WTC11 (cell line): Measurements from ENCODE around the gene ADAMTS2. TPM values are rescaled to one million over a fixed set of nuclear protein-coding genes. Genes with fewer than 3 reads are reported as not detected.

Experiments used
- ATAC-seq: fragments of 200-7000 bp; cut with Tn5 transposase; 2 replicates; pipeline ENCODE4 v1.10.0; 2021; ENCODE audit warnings: mild to moderate bottlenecking, moderate library complexity
- CTCF ChIA-PET: fragments of 300-600 bp; sonication (Branson Sonifier 250); formaldehyde crosslinking; loops from one replicate; lab custom pipeline; 2021; ENCODE audit warnings: antibody characterized with exemption; lab: Charles Lee
- POLR2A ChIA-PET: fragments of 350-600 bp; sonication (Branson Sonifier 250); formaldehyde crosslinking; loops from one replicate; lab custom pipeline; 2021; ENCODE audit warnings: antibody characterized with exemption; lab: Charles Lee
- DNase-seq: peaks from one replicate; pipeline ENCODE4 v3.0.0; 2021; ENCODE audit warnings: low spot score
- H3K27ac Mint-ChIP-seq: 2 replicates; pipeline ENCODE4 v1.8.0; 2021; ENCODE audit warnings: mixed read lengths
- H3K27me3 Mint-ChIP-seq: 2 replicates; pipeline ENCODE4 v1.8.0; 2021; ENCODE audit warnings: low read depth, mild to moderate bottlenecking, moderate library complexity, mixed read lengths
- H3K36me3 Mint-ChIP-seq: 2 replicates; pipeline ENCODE4 v1.8.0; 2021; ENCODE audit warnings: mixed read lengths
- H3K4me1 Mint-ChIP-seq: 2 replicates; pipeline ENCODE4 v1.8.0; 2022; ENCODE audit warnings: mixed read lengths
- H3K4me3 Mint-ChIP-seq: 2 replicates; pipeline ENCODE4 v1.8.0; 2021; ENCODE audit warnings: mild to moderate bottlenecking, moderate library complexity, mixed read lengths
- H3K9me3 Mint-ChIP-seq: 2 replicates; pipeline ENCODE4 v1.8.0; 2021; ENCODE audit warnings: mixed read lengths
- EMX1 ChIP-seq: fragments of 250-450 bp; sonication (Bioruptor Pico); IDR thresholded peaks from 2 replicates; pipeline ENCODE4 v1.8.0; 2021; ENCODE audit warnings: mild to moderate bottlenecking
- PRRX2 ChIP-seq: fragments of 250-450 bp; sonication (Bioruptor Pico); IDR thresholded peaks from 2 replicates; pipeline ENCODE4 v1.8.0; 2021; ENCODE audit warnings: mild to moderate bottlenecking
- SOX15 ChIP-seq: fragments of 250-450 bp; sonication (Bioruptor Pico); IDR thresholded peaks from 2 replicates; pipeline ENCODE4 v1.9.0; 2021; ENCODE audit warnings: mild to moderate bottlenecking
- total RNA-seq: library from RNA; stranded (reverse); gene quantifications from 3 replicates; pipeline ENCODE4 v1.2.3, GENCODE V29; 2021
- TF ChIP-seq, protein P1 (sequence below): fragments of 250-450 bp; sonication (Bioruptor Pico); IDR thresholded peaks from 2 replicates; pipeline ENCODE4 v1.9.0; 2021; ENCODE audit warnings: mild to moderate bottlenecking
- TF ChIP-seq, protein P2 (sequence below): sonication (generic); formaldehyde crosslinking; IDR thresholded peaks from 2 replicates; pipeline ENCODE4 v1.8.0; 2022; ENCODE audit warnings: mild to moderate bottlenecking, missing genetic modification reagents
- TF ChIP-seq, protein P3 (sequence below): sonication (generic); formaldehyde crosslinking; IDR thresholded peaks from 2 replicates; pipeline ENCODE4 v1.8.1; 2023; ENCODE audit warnings: mild to moderate bottlenecking, missing genetic modification reagents
- TF ChIP-seq, protein P4 (sequence below): fragments of 200-600 bp; IDR thresholded peaks from 2 replicates; pipeline ENCODE4 v1.8.0; 2022; ENCODE audit warnings: antibody characterized with exemption
- TF ChIP-seq, protein P5 (sequence below): sonication (generic); formaldehyde crosslinking; IDR thresholded peaks from 2 replicates; pipeline ENCODE4 v1.8.0; 2022; ENCODE audit warnings: missing genetic modification reagents
- TF ChIP-seq, protein P6 (sequence below): fragments of 250-450 bp; sonication (Bioruptor Pico); IDR thresholded peaks from 2 replicates; pipeline ENCODE4 v1.9.0; 2021; ENCODE audit warnings: mild to moderate bottlenecking, borderline replicate concordance

The ADAMTS2 gene
- total RNA-seq, 1 experiment from 2014 or later: 11.2 TPM

DNA sequence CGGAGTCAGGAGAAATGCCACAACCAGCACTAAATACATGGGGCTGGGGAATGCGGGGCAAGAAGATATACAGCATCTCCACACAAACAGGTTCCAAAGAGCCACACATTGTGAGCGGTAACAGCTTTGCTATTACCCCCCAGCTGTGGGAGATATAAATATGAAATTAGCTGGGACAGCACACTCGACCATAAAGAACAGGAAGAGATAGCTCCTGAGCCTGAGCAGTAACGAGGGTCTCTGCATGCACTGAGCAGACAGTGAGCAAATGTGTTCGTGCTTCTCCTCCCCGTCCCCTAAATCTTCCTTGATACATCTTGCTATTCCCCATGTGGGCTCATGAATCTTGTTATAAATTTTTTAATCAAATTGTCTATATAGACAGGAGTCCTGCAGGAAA lies 53.1 kb downstream of the ADAMTS2 start (continued):
- TF ChIP-seq, protein P1, sequence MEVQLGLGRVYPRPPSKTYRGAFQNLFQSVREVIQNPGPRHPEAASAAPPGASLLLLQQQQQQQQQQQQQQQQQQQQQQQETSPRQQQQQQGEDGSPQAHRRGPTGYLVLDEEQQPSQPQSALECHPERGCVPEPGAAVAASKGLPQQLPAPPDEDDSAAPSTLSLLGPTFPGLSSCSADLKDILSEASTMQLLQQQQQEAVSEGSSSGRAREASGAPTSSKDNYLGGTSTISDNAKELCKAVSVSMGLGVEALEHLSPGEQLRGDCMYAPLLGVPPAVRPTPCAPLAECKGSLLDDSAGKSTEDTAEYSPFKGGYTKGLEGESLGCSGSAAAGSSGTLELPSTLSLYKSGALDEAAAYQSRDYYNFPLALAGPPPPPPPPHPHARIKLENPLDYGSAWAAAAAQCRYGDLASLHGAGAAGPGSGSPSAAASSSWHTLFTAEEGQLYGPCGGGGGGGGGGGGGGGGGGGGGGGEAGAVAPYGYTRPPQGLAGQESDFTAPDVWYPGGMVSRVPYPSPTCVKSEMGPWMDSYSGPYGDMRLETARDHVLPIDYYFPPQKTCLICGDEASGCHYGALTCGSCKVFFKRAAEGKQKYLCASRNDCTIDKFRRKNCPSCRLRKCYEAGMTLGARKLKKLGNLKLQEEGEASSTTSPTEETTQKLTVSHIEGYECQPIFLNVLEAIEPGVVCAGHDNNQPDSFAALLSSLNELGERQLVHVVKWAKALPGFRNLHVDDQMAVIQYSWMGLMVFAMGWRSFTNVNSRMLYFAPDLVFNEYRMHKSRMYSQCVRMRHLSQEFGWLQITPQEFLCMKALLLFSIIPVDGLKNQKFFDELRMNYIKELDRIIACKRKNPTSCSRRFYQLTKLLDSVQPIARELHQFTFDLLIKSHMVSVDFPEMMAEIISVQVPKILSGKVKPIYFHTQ: no peak
- TF ChIP-seq, protein P2, sequence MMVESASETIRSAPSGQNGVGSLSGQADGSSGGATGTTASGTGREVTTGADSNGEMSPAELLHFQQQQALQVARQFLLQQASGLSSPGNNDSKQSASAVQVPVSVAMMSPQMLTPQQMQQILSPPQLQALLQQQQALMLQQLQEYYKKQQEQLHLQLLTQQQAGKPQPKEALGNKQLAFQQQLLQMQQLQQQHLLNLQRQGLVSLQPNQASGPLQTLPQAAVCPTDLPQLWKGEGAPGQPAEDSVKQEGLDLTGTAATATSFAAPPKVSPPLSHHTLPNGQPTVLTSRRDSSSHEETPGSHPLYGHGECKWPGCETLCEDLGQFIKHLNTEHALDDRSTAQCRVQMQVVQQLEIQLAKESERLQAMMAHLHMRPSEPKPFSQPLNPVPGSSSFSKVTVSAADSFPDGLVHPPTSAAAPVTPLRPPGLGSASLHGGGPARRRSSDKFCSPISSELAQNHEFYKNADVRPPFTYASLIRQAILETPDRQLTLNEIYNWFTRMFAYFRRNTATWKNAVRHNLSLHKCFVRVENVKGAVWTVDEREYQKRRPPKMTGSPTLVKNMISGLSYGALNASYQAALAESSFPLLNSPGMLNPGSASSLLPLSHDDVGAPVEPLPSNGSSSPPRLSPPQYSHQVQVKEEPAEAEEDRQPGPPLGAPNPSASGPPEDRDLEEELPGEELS: no peak
- TF ChIP-seq, protein P3, sequence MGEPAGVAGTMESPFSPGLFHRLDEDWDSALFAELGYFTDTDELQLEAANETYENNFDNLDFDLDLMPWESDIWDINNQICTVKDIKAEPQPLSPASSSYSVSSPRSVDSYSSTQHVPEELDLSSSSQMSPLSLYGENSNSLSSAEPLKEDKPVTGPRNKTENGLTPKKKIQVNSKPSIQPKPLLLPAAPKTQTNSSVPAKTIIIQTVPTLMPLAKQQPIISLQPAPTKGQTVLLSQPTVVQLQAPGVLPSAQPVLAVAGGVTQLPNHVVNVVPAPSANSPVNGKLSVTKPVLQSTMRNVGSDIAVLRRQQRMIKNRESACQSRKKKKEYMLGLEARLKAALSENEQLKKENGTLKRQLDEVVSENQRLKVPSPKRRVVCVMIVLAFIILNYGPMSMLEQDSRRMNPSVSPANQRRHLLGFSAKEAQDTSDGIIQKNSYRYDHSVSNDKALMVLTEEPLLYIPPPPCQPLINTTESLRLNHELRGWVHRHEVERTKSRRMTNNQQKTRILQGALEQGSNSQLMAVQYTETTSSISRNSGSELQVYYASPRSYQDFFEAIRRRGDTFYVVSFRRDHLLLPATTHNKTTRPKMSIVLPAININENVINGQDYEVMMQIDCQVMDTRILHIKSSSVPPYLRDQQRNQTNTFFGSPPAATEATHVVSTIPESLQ (CRISPR knock-in tag): no peak
- TF ChIP-seq EMX1 (CRISPR knock-in tag) (no peak), PRRX2 (no peak), SOX15 (CRISPR knock-in tag) (no peak)
- TF ChIP-seq, protein P4, sequence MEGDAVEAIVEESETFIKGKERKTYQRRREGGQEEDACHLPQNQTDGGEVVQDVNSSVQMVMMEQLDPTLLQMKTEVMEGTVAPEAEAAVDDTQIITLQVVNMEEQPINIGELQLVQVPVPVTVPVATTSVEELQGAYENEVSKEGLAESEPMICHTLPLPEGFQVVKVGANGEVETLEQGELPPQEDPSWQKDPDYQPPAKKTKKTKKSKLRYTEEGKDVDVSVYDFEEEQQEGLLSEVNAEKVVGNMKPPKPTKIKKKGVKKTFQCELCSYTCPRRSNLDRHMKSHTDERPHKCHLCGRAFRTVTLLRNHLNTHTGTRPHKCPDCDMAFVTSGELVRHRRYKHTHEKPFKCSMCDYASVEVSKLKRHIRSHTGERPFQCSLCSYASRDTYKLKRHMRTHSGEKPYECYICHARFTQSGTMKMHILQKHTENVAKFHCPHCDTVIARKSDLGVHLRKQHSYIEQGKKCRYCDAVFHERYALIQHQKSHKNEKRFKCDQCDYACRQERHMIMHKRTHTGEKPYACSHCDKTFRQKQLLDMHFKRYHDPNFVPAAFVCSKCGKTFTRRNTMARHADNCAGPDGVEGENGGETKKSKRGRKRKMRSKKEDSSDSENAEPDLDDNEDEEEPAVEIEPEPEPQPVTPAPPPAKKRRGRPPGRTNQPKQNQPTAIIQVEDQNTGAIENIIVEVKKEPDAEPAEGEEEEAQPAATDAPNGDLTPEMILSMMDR: no peak
- TF ChIP-seq, protein P5, sequence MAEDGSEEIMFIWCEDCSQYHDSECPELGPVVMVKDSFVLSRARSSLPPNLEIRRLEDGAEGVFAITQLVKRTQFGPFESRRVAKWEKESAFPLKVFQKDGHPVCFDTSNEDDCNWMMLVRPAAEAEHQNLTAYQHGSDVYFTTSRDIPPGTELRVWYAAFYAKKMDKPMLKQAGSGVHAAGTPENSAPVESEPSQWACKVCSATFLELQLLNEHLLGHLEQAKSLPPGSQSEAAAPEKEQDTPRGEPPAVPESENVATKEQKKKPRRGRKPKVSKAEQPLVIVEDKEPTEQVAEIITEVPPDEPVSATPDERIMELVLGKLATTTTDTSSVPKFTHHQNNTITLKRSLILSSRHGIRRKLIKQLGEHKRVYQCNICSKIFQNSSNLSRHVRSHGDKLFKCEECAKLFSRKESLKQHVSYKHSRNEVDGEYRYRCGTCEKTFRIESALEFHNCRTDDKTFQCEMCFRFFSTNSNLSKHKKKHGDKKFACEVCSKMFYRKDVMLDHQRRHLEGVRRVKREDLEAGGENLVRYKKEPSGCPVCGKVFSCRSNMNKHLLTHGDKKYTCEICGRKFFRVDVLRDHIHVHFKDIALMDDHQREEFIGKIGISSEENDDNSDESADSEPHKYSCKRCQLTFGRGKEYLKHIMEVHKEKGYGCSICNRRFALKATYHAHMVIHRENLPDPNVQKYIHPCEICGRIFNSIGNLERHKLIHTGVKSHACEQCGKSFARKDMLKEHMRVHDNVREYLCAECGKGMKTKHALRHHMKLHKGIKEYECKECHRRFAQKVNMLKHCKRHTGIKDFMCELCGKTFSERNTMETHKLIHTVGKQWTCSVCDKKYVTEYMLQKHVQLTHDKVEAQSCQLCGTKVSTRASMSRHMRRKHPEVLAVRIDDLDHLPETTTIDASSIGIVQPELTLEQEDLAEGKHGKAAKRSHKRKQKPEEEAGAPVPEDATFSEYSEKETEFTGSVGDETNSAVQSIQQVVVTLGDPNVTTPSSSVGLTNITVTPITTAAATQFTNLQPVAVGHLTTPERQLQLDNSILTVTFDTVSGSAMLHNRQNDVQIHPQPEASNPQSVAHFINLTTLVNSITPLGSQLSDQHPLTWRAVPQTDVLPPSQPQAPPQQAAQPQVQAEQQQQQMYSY: no peak

DNA sequence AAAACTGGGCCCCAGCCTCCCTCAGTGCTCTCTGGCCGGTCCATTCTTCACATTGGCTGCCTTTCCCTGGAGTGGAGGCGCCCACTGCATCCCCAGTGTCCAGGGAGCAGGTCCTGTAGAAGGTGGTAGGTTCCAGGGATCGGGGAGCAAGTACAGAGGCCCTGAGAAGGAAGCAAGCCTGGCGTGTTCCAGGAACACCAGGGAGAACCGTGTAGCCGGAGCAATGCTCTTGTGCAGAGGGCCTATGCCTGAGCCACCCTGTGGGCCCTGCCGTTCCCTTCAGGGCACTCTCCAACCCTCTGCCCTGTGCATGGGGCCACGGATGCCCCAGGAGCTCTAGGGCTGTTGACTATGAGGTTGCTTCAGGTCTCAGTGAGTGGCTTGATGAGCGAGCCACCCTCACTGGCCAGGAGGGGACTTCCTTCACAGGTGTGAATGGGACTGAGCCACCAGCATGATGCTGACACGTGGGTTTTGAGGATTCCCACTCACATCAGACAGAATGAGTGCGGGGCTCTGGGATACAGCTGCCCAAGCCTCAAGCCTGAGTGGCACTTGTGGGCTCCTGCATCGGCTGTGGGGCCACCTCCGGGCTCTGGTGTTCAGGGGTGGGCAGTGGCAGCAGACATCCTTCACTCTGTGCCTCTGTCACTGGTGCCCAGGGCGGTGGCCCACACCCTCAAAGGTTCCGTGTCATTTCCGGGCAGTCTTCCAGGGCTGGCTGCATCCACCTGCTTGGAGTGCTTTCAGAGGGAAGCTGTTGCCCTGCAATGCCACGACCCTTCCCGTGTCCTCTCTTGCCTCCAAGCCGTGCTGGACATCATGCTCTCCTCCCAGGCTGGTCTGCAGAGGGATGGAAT lies 54.4 kb downstream of the ADAMTS2 start:
- Mint-ChIP-seq H3K27me3 (no peaks in the 10 kb centered on the region), H3K4me3 (no peak overlapping the region), H3K4me1 (no peaks in the 10 kb centered on the region), H3K36me3 (no peaks in the 10 kb centered on the region), H3K27ac (no peak overlapping the region)
- no peak for DNase-seq
- no peak for ATAC-seq
- POLR2A ChIA-PET: no interaction called here
- CTCF ChIA-PET: interaction anchor here (1.6 kb wide), 1 partner anchor 203 kb away, joined by 3 read pairs; no protein-coding TSS in a partner anchor
- TF ChIP-seq, protein P4: no peak
- TF ChIP-seq, protein P6, sequence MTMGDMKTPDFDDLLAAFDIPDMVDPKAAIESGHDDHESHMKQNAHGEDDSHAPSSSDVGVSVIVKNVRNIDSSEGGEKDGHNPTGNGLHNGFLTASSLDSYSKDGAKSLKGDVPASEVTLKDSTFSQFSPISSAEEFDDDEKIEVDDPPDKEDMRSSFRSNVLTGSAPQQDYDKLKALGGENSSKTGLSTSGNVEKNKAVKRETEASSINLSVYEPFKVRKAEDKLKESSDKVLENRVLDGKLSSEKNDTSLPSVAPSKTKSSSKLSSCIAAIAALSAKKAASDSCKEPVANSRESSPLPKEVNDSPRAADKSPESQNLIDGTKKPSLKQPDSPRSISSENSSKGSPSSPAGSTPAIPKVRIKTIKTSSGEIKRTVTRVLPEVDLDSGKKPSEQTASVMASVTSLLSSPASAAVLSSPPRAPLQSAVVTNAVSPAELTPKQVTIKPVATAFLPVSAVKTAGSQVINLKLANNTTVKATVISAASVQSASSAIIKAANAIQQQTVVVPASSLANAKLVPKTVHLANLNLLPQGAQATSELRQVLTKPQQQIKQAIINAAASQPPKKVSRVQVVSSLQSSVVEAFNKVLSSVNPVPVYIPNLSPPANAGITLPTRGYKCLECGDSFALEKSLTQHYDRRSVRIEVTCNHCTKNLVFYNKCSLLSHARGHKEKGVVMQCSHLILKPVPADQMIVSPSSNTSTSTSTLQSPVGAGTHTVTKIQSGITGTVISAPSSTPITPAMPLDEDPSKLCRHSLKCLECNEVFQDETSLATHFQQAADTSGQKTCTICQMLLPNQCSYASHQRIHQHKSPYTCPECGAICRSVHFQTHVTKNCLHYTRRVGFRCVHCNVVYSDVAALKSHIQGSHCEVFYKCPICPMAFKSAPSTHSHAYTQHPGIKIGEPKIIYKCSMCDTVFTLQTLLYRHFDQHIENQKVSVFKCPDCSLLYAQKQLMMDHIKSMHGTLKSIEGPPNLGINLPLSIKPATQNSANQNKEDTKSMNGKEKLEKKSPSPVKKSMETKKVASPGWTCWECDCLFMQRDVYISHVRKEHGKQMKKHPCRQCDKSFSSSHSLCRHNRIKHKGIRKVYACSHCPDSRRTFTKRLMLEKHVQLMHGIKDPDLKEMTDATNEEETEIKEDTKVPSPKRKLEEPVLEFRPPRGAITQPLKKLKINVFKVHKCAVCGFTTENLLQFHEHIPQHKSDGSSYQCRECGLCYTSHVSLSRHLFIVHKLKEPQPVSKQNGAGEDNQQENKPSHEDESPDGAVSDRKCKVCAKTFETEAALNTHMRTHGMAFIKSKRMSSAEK (CRISPR knock-in tag): no peak
- TF ChIP-seq, all 79 proteins: peak for 0
- no peaks in the 10 kb centered on the region for H3K9me3 Mint-ChIP-seq
